Lower lobe of right lung (tissue), 2 donors: Measurements from ENCODE around the gene GOLGA8M. TPM values are rescaled to one million over a fixed set of nuclear protein-coding genes. Genes with fewer than 3 reads are reported as not detected.
"Not testable (repeated sequence)": the region's sequence is repeated elsewhere in the genome, so short reads cannot be mapped to it uniquely, and the experiment has no call there.

Experiments used
- ATAC-seq, 2 donors: fragments of 200-7000 bp; cut with Tn5 transposase; one replicate each; pipeline ENCODE4 v1.9.1; 2020 to 2022; ENCODE audit warnings: mild to moderate bottlenecking in 2 of 2, moderate library complexity in 2 of 2
- DNase-seq: peaks from one replicate; pipeline ENCODE4 v3.0.0-alpha.2; 2020
- H3K27ac ChIP-seq: fragments of 200-600 bp; one replicate; pipeline ENCODE4 v1.8.0; 2022
- H3K27me3 ChIP-seq: fragments of 200-600 bp; one replicate; pipeline ENCODE4 v1.8.0; 2022; ENCODE audit warnings: low read depth
- H3K36me3 ChIP-seq: fragments of 200-600 bp; one replicate; pipeline ENCODE4 v1.8.0; 2022; ENCODE audit warnings: mild to moderate bottlenecking
- H3K4me1 ChIP-seq: fragments of 200-600 bp; one replicate; pipeline ENCODE4 v1.8.0; 2022
- H3K4me3 ChIP-seq: fragments of 200-600 bp; one replicate; pipeline ENCODE4 v1.8.0; 2022; ENCODE audit warnings: mild to moderate bottlenecking
- H3K9me3 ChIP-seq: fragments of 200-600 bp; one replicate; pipeline ENCODE4 v1.8.0; 2022
- intact Hi-C: fragments of 100-400 bp; cut with DNase I; formaldehyde crosslinking; loops from one replicate; pipeline ENCODE4 v1.11.0; 2022
- long read RNA-seq: library from polyadenylated mRNA; unstranded; transcript quantifications from one replicate; pipeline ENCODE4 v2.0.0, GENCODE V29; 2021
- total RNA-seq: library from RNA; stranded (reverse); fragmentation: NEBNext Ultra II Directional; extraction: Animal tissue kit (Norgen Biotek cat#: 25700); gene quantifications from one replicate; pipeline ENCODE4 v1.2.1, GENCODE V29; 2021
- TF ChIP-seq, protein P1 (sequence below): fragments of 200-600 bp; IDR thresholded peaks from one replicate; pipeline ENCODE4 v1.8.0; 2022; ENCODE audit warnings: antibody characterized with exemption, mild to moderate bottlenecking
- donor health status: DM: no; HTN: yes; CAD: no; lungs with severe emphysema.

Gene GOLGA8M
- 2.9 TPM for total RNA-seq
- long read RNA-seq = 0 reads

GRCh38 chr15:28712270-28712669, at the start of gene GOLGA8M:
Gene GOLGA8M (minus strand): TSS chr15:28712421. CDS start chr15:28712323, 98 bp downstream.
- intact Hi-C loops, ATAC-seq, H3K4me3 ChIP-seq, H3K9me3 ChIP-seq, H3K27me3 ChIP-seq, H3K36me3 ChIP-seq, H3K4me1 ChIP-seq, DNase-seq, H3K27ac ChIP-seq: not testable (repeated sequence)

DNA sequence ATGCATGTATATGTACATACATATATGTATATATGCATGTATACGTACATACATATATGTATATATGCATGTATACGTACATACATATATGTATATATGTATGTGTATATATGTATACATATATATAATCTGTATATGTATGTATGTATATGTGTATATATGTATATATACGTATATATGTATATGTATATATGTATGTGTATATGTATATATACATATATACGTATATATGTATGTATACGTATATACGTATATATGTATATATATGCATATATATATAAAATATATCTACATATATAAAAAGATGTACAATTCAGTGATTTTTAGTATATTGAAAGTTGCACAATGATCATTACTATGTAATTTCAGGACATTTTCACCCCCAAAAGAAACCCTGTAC, 30.7 kb upstream of the GOLGA8M start:
- intact Hi-C loops, H3K27me3 ChIP-seq, ATAC-seq, H3K9me3 ChIP-seq, DNase-seq, H3K4me3 ChIP-seq, H3K4me1 ChIP-seq, H3K27ac ChIP-seq, H3K36me3 ChIP-seq: not testable (repeated sequence)

DNA sequence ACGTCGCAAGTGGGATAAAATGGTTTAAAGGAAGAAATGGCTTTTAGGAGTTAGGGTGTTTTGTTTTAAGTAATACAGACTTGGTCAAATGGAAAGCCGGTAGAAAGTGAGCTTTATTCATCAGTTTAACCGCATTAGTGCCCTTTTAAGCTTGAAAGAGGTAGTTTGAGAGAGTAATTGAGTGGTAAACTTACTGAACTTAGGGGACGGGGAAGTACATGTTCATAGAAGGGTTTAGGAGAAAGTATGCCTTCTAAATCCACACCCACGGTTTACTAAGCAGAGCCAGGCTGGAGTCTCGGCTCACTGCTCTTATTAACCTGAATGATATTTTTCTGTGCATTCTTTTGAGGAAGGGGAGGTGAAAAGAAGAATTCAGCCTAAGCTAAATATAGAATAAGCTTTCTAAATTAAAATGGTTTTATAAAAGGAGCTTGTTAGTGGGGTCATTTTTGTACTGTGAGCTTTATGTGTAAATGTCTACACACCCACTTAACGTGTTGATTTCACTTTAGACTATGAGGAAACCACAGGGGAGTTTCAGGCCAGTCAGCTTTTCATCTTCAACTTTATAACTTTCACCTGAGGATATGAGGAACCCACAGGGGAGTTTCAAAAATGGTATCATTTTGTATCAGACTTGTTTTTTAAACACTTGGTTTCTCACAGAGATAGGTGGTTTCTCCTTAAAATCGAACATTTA, 26.5 kb upstream of the GOLGA8M start:
- DNase-seq = not testable (repeated sequence)

GRCh38 chr15:28738200-28738561, 26.0 kb upstream of the GOLGA8M start:
- ATAC-seq = peak; percentile 48 to 60
- DNase-seq, intact Hi-C loops, H3K36me3 ChIP-seq, H3K27me3 ChIP-seq, H3K9me3 ChIP-seq, H3K4me1 ChIP-seq: not testable (repeated sequence)
- H3K4me3 ChIP-seq = peak overlapping the region; percentile 46
- peak overlapping the region; percentile 67 for H3K27ac ChIP-seq

More for the DNA sequence above, 26.5 kb upstream of the GOLGA8M start:
- H3K9me3 ChIP-seq, H3K36me3 ChIP-seq, H3K27me3 ChIP-seq, ATAC-seq, H3K4me1 ChIP-seq, intact Hi-C loops: not testable (repeated sequence)
- H3K4me3 ChIP-seq = peak overlapping the region; percentile 46
- H3K27ac ChIP-seq = peak overlapping the region; percentile 24

GRCh38 chr15:28737521-28738199, 25.4 kb upstream of the GOLGA8M start:
- Histone ChIP-seq H3K27ac (peak overlapping the region; percentile 67), H3K4me3 (peak overlapping the region; percentile 46)
- peak; percentile 66 for DNase-seq
- intact Hi-C loops, H3K4me1 ChIP-seq, H3K36me3 ChIP-seq, H3K9me3 ChIP-seq, H3K27me3 ChIP-seq: not testable (repeated sequence)
- peak; percentile 97 to 98 for ATAC-seq

GRCh38 chr15:28728061-28728460, 15.8 kb upstream of the GOLGA8M start:
- DNase-seq, H3K27ac ChIP-seq, H3K36me3 ChIP-seq, H3K9me3 ChIP-seq, H3K4me1 ChIP-seq, ATAC-seq, H3K4me3 ChIP-seq, intact Hi-C loops: not testable (repeated sequence)
- peaks cover 15% of the 10 kb centered on the region for H3K27me3 ChIP-seq

- H3K9me3 ChIP-seq, DNase-seq, H3K4me1 ChIP-seq, intact Hi-C loops, H3K36me3 ChIP-seq, H3K4me3 ChIP-seq, ATAC-seq, H3K27ac ChIP-seq: not testable (repeated sequence)
- H3K27me3 ChIP-seq = peaks cover 15% of the 10 kb centered on the region
Measured at GRCh38 chr15:28727026-28727425, 14.8 kb upstream of the GOLGA8M start.

- Histone ChIP-seq H3K4me1 (peaks cover 4% of the 10 kb centered on the region), H3K36me3 (no peaks in the 10 kb centered on the region), H3K9me3 (no peaks in the 10 kb centered on the region), H3K4me3 (no peak overlapping the region), H3K27ac (no peak overlapping the region), H3K27me3 (peaks cover 15% of the 10 kb centered on the region)
- intact Hi-C loops = no loop called here
- no peak for DNase-seq
- no peak for ATAC-seq
- TF ChIP-seq, protein P1, sequence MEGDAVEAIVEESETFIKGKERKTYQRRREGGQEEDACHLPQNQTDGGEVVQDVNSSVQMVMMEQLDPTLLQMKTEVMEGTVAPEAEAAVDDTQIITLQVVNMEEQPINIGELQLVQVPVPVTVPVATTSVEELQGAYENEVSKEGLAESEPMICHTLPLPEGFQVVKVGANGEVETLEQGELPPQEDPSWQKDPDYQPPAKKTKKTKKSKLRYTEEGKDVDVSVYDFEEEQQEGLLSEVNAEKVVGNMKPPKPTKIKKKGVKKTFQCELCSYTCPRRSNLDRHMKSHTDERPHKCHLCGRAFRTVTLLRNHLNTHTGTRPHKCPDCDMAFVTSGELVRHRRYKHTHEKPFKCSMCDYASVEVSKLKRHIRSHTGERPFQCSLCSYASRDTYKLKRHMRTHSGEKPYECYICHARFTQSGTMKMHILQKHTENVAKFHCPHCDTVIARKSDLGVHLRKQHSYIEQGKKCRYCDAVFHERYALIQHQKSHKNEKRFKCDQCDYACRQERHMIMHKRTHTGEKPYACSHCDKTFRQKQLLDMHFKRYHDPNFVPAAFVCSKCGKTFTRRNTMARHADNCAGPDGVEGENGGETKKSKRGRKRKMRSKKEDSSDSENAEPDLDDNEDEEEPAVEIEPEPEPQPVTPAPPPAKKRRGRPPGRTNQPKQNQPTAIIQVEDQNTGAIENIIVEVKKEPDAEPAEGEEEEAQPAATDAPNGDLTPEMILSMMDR = no peak
Measured at GRCh38 chr15:28726102-28726501, 13.9 kb upstream of the GOLGA8M start.

GRCh38 chr15:28725556-28725955, 13.3 kb upstream of the GOLGA8M start:
- no peak for ATAC-seq
- DNase-seq = no peak
- Histone ChIP-seq H3K27me3 (peaks cover 15% of the 10 kb centered on the region), H3K27ac (no peak overlapping the region), H3K9me3 (no peaks in the 10 kb centered on the region), H3K4me3 (no peak overlapping the region), H3K36me3 (no peaks in the 10 kb centered on the region), H3K4me1 (peaks cover 4% of the 10 kb centered on the region)
- TF ChIP-seq, protein P1 = no peak
- intact Hi-C loops = no loop called here

GRCh38 chr15:28723986-28724385, 11.8 kb upstream of the GOLGA8M start:
- ATAC-seq, H3K9me3 ChIP-seq, H3K4me1 ChIP-seq, intact Hi-C loops, H3K4me3 ChIP-seq, H3K36me3 ChIP-seq, DNase-seq, H3K27ac ChIP-seq: not testable (repeated sequence)
- peaks cover 15% of the 10 kb centered on the region for H3K27me3 ChIP-seq

DNA sequence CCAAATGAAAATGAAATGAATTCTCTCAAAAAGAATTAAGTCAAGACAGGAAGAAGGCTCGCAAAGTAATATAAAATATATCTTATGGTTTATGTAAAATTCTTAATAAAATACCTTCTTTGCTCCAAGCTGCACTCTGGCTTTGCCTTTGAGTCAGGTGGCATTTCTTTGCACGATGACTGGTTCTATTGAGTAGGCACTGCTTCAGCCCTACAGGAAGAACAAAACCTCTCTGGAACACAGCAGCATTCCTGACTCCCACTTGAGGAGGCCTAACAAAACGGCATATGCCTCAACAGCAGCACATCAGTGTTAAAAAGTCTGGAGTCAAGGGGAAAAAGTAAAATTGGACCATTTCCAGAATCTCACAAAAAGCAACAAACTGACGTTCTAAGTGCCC, 7.4 kb upstream of the GOLGA8M start:
- intact Hi-C loops = not testable (repeated sequence)

GRCh38 chr15:28718576-28718975, 6.4 kb upstream of the GOLGA8M start:
- intact Hi-C loops, DNase-seq, H3K4me3 ChIP-seq, H3K27me3 ChIP-seq, H3K9me3 ChIP-seq, H3K27ac ChIP-seq, ATAC-seq, H3K4me1 ChIP-seq, H3K36me3 ChIP-seq: not testable (repeated sequence)

More for the DNA sequence above, 7.4 kb upstream of the GOLGA8M start:
- not testable (repeated sequence) for ATAC-seq, DNase-seq, H3K9me3 ChIP-seq, H3K27me3 ChIP-seq, H3K4me1 ChIP-seq, H3K27ac ChIP-seq, H3K4me3 ChIP-seq, H3K36me3 ChIP-seq
